Neural progenitor cell (in vitro differentiated cells): ENCODE results near the gene SHPK. TPM values are rescaled to one million over a fixed set of nuclear protein-coding genes. Genes with fewer than 3 reads are reported as not detected.

Source experiments
- DNase-seq: peaks from one replicate; pipeline ENCODE4 v3.0.0-alpha.2; 2016; ENCODE audit warnings: low spot score
- H2AFZ ChIP-seq: fragments of 200-600 bp; sonication (generic); replicated peaks from 2 replicates; pipeline ENCODE4 v1.6.1; 2016; ENCODE audit warnings: antibody characterized with exemption
- H3F3A ChIP-seq: fragments of 200-600 bp; sonication (generic); 2 replicates; pipeline ENCODE4 v1.6.1; 2016; ENCODE audit warnings: antibody characterized with exemption, low read depth
- H3K27ac ChIP-seq: fragments of 200-600 bp; sonication (generic); 2 replicates; pipeline ENCODE4 v1.5.1; 2016; ENCODE audit warnings: mild to moderate bottlenecking
- H3K27me3 ChIP-seq: fragments of 200-600 bp; sonication (generic); 2 replicates; pipeline ENCODE4 v1.6.1; 2016; ENCODE audit warnings: mild to moderate bottlenecking, moderate library complexity
- H3K36me3 ChIP-seq: fragments of 200-600 bp; sonication (generic); 2 replicates; pipeline ENCODE4 v1.5.1; 2016
- H3K4me1 ChIP-seq: fragments of 200-600 bp; sonication (generic); 2 replicates; pipeline ENCODE4 v1.6.1; 2016; ENCODE audit warnings: mixed run types
- H3K4me2 ChIP-seq: fragments of 200-600 bp; sonication (generic); 2 replicates; pipeline ENCODE4 v1.6.1; 2016
- H3K4me3 ChIP-seq: fragments of 200-600 bp; sonication (generic); 2 replicates; pipeline ENCODE4 v1.5.1; 2016
- H3K79me2 ChIP-seq: fragments of 200-600 bp; sonication (generic); 2 replicates; pipeline ENCODE4 v1.6.1; 2016; ENCODE audit warnings: low read depth
- H3K9ac ChIP-seq: fragments of 200-600 bp; sonication (generic); 2 replicates; pipeline ENCODE4 v1.6.1; 2016
- H3K9me3 ChIP-seq: fragments of 200-600 bp; sonication (generic); 2 replicates; pipeline ENCODE4 v1.5.1; 2016; ENCODE audit warnings: low read depth
- H4K20me1 ChIP-seq: fragments of 200-600 bp; sonication (generic); 2 replicates; pipeline ENCODE4 v1.6.1; 2016; ENCODE audit warnings: low read depth
- H3K27ac Mint-ChIP-seq: 3 replicates; pipeline ENCODE4 v1.8.0; 2021; ENCODE audit warnings: mixed read lengths
- H3K27me3 Mint-ChIP-seq: 2 replicates; pipeline ENCODE4 v1.8.0; 2022; ENCODE audit warnings: low read depth, mild to moderate bottlenecking, inconsistent platforms, moderate library complexity, mixed read lengths; ENCODE audit not compliant: insufficient read depth
- H3K36me3 Mint-ChIP-seq: 3 replicates; pipeline ENCODE4 v1.8.0; 2021; ENCODE audit warnings: mixed read lengths
- H3K4me1 Mint-ChIP-seq: 3 replicates; pipeline ENCODE4 v1.8.0; 2021; ENCODE audit warnings: mixed read lengths
- H3K4me3 Mint-ChIP-seq: 3 replicates; pipeline ENCODE4 v1.8.0; 2021; ENCODE audit warnings: mild to moderate bottlenecking, moderate library complexity, mixed read lengths
- H3K9me3 Mint-ChIP-seq: 3 replicates; pipeline ENCODE4 v1.8.0; 2020; ENCODE audit warnings: mixed read lengths
- CTCF ChIP-seq: fragments of 200-600 bp; sonication (generic); IDR thresholded peaks from 2 replicates; pipeline ENCODE4 v1.5.1; 2017; ENCODE audit warnings: antibody characterized with exemption, mild to moderate bottlenecking
- EZH2 ChIP-seq: fragments of 200-600 bp; sonication (generic); IDR thresholded peaks from 2 replicates; pipeline ENCODE4 v1.6.1; 2017; ENCODE audit warnings: antibody characterized with exemption, mild to moderate bottlenecking, moderate library complexity
- EZH2phosphoT487 ChIP-seq: fragments of 200-600 bp; sonication (generic); IDR thresholded peaks from 2 replicates; pipeline ENCODE4 v1.6.1; 2017; ENCODE audit warnings: antibody characterized with exemption
- total RNA-seq: library from RNA; depleted of rRNA; stranded (reverse); fragments of >200 nt; gene quantifications from 2 replicates; pipeline ENCODE4 v1.2.3, GENCODE V29; 2015; ENCODE audit warnings: low replicate concordance

The SHPK gene
- total RNA-seq, 1 donor from 2014 or later, result 23.4 TPM

GRCh38 chr17:3656353-3656752 lies 20.3 kb upstream of the SHPK start:
- H3K27ac Mint-ChIP-seq, result no peak overlapping the region
- TF ChIP-seq EZH2phosphoT487 (no peak), EZH2 (no peak), CTCF (no peak)
- Histone ChIP-seq H3K4me3 (no peak overlapping the region), H4K20me1 (no peaks in the 10 kb centered on the region), H3K4me2 (no peak overlapping the region), H3K27me3 (no peaks in the 10 kb centered on the region), H3K36me3 (no peaks in the 10 kb centered on the region), H3F3A (no peaks in the 10 kb centered on the region), H3K79me2 (no peaks in the 10 kb centered on the region), H3K9ac (no peak overlapping the region), H3K27ac (no peak overlapping the region), H3K4me1 (no peaks in the 10 kb centered on the region), H2AFZ (no peak overlapping the region), H3K9me3 (no peaks in the 10 kb centered on the region)
- DNase-seq, result no peak
- peaks cover 7% of the 10 kb centered on the region for H3K27me3 Mint-ChIP-seq
- no peak overlapping the region for H3K4me3 Mint-ChIP-seq
- peaks cover 3% of the 10 kb centered on the region for H3K4me1 Mint-ChIP-seq
- no peaks in the 10 kb centered on the region for H3K9me3 Mint-ChIP-seq
- H3K36me3 Mint-ChIP-seq, result peaks cover 3% of the 10 kb centered on the region

GRCh38 chr17:3655766-3656165 lies 19.7 kb upstream of the SHPK start:
- H3K4me3 Mint-ChIP-seq, result no peak overlapping the region
- no peak overlapping the region for H3K27ac ChIP-seq
- no peaks in the 10 kb centered on the region for H3K4me1 ChIP-seq
- TF ChIP-seq EZH2 (no peak), EZH2phosphoT487 (no peak)
- H3K27me3 Mint-ChIP-seq, result peaks cover 7% of the 10 kb centered on the region
- no peak overlapping the region for H3K9ac ChIP-seq
- H2AFZ ChIP-seq, result no peak overlapping the region
- H3K36me3 Mint-ChIP-seq, result no peaks in the 10 kb centered on the region
- no peaks in the 10 kb centered on the region for H3K36me3 ChIP-seq
- H3K4me1 Mint-ChIP-seq, result no peaks in the 10 kb centered on the region
- H3K79me2 ChIP-seq, result no peaks in the 10 kb centered on the region
- H3F3A ChIP-seq, result no peaks in the 10 kb centered on the region
- no peaks in the 10 kb centered on the region for H3K9me3 ChIP-seq
- no peak for DNase-seq
- H3K4me3 ChIP-seq, result no peak overlapping the region
- H3K27me3 ChIP-seq, result no peaks in the 10 kb centered on the region
- H3K4me2 ChIP-seq, result no peak overlapping the region
- no peaks in the 10 kb centered on the region for H3K9me3 Mint-ChIP-seq
- H4K20me1 ChIP-seq, result no peaks in the 10 kb centered on the region
- no peak overlapping the region for H3K27ac Mint-ChIP-seq

DNA sequence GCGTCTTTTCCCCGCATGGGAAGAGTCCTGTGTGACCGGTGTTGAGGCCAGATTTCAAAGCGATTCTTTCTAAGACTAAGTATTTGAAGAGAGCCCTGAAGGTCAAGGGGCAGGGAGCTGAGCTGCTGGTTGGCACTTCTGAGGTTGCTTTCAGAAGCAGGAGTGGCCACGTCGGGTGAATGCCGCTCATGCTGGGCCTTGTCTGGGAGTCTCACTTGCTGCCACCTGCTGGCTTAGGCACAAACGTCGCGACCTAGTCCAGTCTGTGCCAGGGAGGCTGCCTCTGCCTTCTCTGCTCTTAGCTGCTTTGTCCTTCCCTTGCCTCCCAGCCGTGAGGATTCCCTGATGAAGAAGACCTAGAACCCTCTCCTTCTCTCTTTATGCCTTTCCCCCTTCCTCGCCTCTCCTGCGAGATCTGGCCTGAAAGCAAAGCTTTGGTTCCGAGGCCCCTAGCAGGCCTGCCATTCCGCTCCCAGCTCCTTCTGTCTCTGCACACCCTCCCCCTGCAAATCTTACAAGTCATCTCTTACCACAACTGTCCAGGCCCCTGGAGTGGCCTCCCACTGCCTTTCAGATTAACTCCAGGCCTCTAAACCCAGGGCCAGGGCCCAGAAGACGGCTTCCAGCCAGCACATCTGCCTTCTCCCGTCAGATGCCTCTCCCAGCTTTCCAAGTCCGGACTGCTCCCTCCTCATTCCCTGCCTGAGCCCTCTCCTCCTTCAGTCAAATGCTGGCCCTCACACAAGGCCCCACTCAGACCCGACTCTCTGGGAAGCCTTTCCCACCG lies 11.9 kb upstream of the SHPK start:
- Histone ChIP-seq H4K20me1 (no peaks in the 10 kb centered on the region), H3K27me3 (no peaks in the 10 kb centered on the region), H3K9me3 (no peaks in the 10 kb centered on the region), H3K9ac (no peak overlapping the region), H3F3A (no peaks in the 10 kb centered on the region), H2AFZ (no peak overlapping the region), H3K27ac (no peak overlapping the region), H3K79me2 (no peaks in the 10 kb centered on the region), H3K4me1 (no peaks in the 10 kb centered on the region), H3K4me2 (no peak overlapping the region), H3K4me3 (no peak overlapping the region), H3K36me3 (no peaks in the 10 kb centered on the region)
- Mint-ChIP-seq H3K27ac (peak overlapping the region; percentile 86), H3K4me1 (peaks cover 17% of the 10 kb centered on the region), H3K9me3 (no peaks in the 10 kb centered on the region), H3K4me3 (no peak overlapping the region), H3K27me3 (peaks cover 3% of the 10 kb centered on the region), H3K36me3 (peaks cover 6% of the 10 kb centered on the region)
- peak; percentile 76 for DNase-seq
- TF ChIP-seq CTCF (peak; percentile 60), EZH2 (no peak)

GRCh38 chr17:3647251-3647650 lies 11.2 kb upstream of the SHPK start:
- no peaks in the 10 kb centered on the region for H4K20me1 ChIP-seq
- no peaks in the 10 kb centered on the region for H3K36me3 ChIP-seq
- no peak overlapping the region for H2AFZ ChIP-seq
- no peak for DNase-seq
- no peak overlapping the region for H3K9ac ChIP-seq
- no peak overlapping the region for H3K4me2 ChIP-seq
- TF ChIP-seq EZH2 (no peak), CTCF (no peak), EZH2phosphoT487 (no peak)
- H3F3A ChIP-seq, result no peaks in the 10 kb centered on the region
- H3K27ac ChIP-seq, result no peak overlapping the region
- Mint-ChIP-seq H3K27ac (no peak overlapping the region), H3K4me3 (no peak overlapping the region), H3K9me3 (no peaks in the 10 kb centered on the region), H3K4me1 (peaks cover 17% of the 10 kb centered on the region), H3K36me3 (peaks cover 6% of the 10 kb centered on the region), H3K27me3 (no peaks in the 10 kb centered on the region)
- H3K4me1 ChIP-seq, result no peaks in the 10 kb centered on the region
- H3K27me3 ChIP-seq, result no peaks in the 10 kb centered on the region
- H3K4me3 ChIP-seq, result no peak overlapping the region
- H3K79me2 ChIP-seq, result no peaks in the 10 kb centered on the region
- no peaks in the 10 kb centered on the region for H3K9me3 ChIP-seq
